UCSD-AML1 (cell line): ENCODE measurements around the gene SLC5A12.

Experiments
- DNase-seq: peaks from one replicate; lab custom pipeline; 2025; ENCODE audit not compliant: unreplicated experiment; lab: John Stamatoyannopoulos, UW

Gene SLC5A12

DNA sequence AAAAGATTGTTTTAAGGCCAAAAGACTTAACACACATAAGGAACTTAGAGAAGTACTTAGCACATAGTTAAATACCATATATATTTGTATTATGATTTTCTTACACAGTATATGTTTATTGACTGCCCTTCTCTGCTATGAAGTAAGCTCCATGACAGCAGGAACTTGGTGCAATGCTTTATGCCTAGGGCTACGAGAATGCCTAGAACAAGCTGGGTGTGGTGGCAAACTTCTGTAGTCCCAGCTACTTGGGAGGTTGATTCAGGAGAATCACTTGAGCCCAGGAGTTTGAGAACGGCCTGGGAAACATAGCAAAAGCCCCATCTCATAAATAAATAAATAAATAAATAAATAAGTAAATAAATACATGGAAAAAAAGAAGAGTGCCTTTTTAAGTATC is 1.9 kb downstream of the SLC5A12 start:
- no peak for DNase-seq

DNA sequence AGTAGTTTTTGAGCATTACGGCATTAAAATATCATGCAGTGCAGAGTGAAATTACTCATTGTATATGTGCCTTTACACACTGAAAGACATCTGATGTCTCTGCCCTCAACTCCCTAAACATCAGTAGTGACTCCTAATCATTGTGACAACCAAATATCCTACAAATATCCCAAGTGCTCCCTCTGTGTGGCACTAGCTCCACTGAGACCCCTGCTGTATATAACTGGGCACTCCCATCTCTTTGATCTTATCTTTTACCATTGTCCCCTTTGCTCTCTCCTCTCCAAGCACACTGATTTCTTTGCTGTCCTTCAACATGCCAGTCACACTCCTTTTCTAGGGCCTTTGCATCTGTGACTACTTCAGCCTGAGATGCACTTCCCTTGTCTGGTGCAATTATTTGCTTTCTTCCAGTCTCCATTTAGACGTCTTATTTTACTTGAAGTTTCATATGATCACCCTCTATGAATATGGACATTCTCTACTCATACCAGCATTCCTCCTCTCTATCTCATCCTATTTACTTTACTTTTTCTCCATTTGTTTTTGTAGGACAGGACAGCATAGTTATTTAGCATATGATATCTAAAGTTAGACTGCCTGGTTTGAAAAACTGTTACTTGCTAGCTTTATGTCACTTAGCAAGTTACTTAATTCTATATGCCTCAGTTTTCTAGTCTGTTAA is 2.4 kb downstream of the SLC5A12 start:
- no peak for DNase-seq

- no peak for DNase-seq
Observed at GRCh38 chr11:26717771-26718170, 4.1 kb downstream of the SLC5A12 start.

- no peak for DNase-seq
Observed at GRCh38 chr11:26715133-26715532, 6.7 kb downstream of the SLC5A12 start.

GRCh38 chr11:26712497-26712896 is 9.4 kb downstream of the SLC5A12 start:
- no peak for DNase-seq

- DNase-seq = no peak
Observed at GRCh38 chr11:26710489-26710888, 11.4 kb downstream of the SLC5A12 start.

DNA sequence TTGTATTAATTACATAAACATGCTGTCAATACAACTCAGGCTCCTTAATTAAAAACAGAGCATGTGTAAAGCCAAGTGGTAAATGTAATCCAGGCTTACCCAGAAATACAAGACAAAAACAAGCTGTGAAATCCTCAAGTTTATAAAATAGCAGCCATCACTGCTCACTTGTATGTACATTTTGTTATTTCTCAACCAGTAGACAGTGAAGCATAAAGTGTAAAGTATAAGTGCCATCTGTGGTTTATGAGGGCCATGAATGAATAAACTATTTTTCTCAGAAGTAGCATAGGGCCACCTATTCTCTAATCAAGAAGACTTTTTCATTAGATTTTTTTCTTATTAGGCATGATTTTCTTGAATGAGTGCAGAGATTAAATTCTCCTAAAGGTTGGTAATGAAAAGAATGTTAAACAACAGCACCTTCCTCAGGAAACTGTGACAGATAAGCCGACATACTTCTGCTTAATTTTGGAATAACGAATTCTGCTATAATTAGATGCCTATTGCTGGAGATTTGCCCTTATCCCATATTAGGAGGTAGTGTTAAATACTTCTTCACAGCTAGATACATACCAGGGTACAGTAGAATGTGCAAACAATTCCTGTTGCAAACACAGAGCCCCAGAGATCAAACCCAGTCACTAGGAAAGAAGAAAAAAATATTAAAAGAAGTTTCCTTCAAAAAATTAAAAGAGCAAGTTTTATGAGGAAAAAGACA is 13.0 kb downstream of the SLC5A12 start:
- no peak for DNase-seq

GRCh38 chr11:26706181-26706580 is 15.7 kb downstream of the SLC5A12 start:
- no peak for DNase-seq

DNA sequence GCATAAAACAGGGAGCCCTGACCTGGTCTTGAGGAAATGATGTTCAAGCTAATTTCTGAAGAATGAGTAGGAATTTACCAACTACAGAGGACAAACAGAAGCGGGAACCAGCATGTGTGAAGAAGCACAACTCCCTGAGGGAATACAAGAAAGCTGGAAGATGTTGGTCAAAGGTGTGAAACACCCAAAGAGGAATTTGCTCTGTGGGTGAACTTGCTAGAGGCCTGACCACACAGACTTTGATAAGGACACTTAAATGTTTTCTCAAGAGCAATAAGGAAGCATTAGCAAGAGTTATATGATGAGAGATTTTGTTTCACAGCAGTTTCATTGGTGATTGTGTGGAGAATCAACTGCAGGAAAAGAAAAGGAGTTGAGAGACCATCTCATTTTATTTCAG is 17.6 kb downstream of the SLC5A12 start:
- DNase-seq = no peak

GRCh38 chr11:26703411-26704191 is 18.3 kb downstream of the SLC5A12 start:
- DNase-seq = no peak

DNA sequence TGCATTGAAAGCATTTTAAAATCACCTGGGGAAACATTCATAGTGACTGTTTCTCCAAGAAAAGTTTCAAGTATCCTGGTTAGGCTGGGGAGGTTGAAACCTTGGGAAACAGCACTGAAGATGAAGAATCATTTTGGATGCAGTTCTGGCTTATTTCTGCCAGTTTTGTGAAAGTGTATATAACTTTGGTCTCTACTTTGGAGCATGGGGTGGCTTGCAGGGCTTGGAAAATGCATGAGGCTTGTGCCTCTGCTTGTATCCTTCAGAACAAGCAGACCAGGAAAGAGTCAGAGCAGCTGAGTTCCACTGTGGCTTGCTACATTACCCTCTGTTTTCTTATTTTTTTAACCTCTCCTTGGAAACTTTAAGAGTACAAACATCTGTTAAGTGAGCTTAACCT is 19.5 kb downstream of the SLC5A12 start:
- DNase-seq = no peak

DNA sequence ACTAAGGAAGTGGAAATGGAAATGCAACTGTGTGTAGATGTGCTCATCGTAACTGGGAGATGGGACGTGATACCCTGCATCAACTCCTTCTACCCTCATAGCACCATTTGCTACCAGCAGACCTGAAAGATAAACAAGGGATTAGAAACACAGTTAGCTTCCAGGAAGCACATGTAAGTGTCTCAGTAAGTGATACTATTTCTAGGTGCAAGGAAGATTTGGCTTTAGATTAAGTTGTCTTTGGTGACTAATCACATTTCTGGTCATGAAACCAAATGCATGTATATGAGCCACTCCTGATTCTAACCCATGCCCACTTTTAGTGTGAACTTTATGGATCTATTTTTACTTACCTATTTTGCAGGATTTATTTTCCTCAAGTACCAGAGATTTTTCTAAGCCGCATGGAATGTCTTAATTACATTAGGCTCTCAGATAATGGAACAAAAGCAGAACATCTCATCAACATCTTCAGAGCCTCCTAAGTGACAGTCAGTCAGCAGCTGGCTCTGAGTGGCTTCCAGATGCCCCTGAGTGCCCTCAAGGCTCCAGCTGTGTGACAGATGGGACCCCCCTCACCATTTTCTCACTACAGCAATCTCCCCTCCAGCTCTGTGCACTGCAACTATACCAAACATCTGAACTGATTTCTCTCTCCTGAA is 21.2 kb downstream of the SLC5A12 start:
- no peak for DNase-seq

DNA sequence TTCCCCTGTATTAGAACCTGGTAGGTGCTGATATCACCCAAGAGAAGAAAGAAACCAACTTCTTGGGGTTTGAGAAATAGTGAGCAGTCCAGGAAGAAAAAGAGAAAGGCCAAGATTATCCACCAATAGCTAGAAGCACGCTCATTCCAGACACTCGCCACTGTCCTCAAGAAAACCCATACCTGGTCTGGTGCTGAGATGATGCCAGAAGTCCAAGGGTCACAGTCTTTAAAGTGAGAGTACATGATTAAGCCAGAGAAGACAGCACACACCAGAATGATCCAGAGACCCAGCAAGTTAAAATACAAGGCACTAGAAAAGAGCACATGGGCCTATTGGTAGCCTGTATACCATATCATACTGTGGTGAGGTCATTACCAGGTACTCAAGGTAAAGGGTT is 23.6 kb downstream of the SLC5A12 start:
- DNase-seq = no peak

DNA sequence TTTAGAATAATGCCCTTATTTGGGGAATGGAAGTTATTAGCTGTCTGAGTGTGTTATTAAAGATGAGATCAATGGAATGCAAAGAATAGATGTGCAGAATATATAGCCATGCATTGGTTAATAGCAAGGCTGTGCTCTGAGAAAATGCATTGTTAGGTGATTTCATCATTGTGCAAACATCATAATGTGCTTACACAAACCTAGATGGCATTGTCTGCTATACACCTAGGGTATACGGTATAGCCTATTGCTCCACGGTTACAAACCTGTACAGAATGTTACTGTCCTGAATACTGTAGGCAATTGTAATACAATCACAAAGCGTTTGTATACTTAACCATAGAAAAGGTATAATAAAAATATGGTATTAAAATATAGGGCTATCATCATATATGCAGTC is 25.5 kb downstream of the SLC5A12 start:
- DNase-seq = no peak

GRCh38 chr11:26688701-26689100 is 33.2 kb downstream of the SLC5A12 start:
- no peak for DNase-seq

GRCh38 chr11:26687351-26687750 is 34.5 kb downstream of the SLC5A12 start:
- DNase-seq = no peak

DNA sequence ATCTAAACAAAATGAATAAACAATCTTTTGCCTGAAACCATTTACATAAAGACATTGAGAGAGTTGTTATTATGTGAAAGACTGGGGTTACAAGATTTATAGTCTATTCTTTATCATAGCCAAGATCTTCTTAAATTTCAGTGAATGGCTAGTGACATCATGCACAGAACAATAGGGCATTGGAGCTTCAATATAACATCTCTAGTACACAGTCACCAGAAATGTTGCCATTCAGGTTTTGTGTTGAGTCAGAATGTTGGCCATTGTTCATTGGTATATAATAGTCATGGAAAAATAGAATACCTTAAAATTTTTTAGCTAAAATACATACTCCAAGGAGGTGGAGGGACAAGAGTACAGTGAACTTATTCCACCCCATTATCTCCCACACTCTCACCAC is 44.3 kb downstream of the SLC5A12 start:
- no peak for DNase-seq

DNA sequence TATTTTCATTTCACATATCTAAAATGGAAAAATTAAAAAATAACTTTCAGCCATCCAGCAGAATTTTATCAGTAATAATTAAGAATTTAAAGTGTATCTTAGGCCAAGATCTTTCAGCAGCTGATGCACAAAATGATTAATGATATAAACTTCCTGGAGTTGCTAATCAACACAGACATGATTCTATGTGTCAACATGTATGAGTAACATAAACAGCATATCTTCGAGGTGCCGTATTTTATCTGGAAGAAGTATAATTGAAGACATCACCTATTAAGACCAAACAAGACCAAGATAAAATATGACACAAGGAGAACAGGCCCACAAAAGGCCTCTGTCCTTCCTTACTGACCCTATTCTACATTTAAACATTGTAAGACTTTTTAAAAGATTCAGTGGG is 45.2 kb downstream of the SLC5A12 start:
- no peak for DNase-seq

DNA sequence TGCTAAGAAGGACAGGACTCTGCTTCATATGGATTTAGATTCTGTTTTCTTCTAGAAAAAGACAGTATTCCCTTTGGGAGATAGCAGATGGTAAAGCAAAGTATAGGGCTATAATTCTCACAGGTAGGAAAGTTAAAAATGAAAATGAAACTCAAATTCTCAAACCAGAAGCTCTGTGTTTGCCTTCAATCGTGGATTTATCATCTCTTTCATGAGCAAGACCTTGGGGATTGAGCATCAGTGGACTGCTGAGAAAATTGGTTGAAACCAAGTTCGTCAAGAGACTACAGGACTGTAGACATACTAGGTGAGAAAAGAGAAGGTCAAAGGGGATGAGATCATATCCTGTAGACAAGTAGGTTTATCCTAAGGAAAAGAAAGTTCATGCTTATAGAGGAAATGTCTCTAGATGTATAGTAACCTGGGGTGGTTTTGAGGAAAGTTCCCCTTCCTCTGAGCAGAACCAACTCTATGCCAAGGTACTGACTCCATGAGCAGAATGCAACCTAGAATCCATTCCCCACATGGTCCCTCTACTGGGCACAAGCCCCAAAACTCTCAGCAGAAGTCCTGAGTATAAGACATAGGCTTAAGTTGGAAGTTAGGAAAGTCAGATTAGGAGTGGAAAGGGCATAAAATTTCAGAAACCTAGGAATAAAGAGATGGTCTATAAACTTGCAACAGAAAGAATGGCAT is 46.5 kb downstream of the SLC5A12 start:
- no peak for DNase-seq

- DNase-seq = no peak
Observed at GRCh38 chr11:26665946-26666345, 55.9 kb downstream of the SLC5A12 start.

- no peak for DNase-seq
Observed at GRCh38 chr11:26665036-26665435, 56.8 kb downstream of the SLC5A12 start.
